SH-SY5Y (cell line): ENCODE results near the gene PHF20.

Experiments
- GATA2 ChIP-seq: IDR thresholded peaks from 2 replicates; pipeline ENCODE4 v1.6.1; 2011; ENCODE audit warnings: mild to moderate bottlenecking, low read depth, low read length
- GATA3 ChIP-seq: IDR thresholded peaks from 2 replicates; pipeline ENCODE4 v1.6.1; 2011; ENCODE audit warnings: low read depth, mild to moderate bottlenecking, low read length, moderate library complexity

PHF20 gene

DNA sequence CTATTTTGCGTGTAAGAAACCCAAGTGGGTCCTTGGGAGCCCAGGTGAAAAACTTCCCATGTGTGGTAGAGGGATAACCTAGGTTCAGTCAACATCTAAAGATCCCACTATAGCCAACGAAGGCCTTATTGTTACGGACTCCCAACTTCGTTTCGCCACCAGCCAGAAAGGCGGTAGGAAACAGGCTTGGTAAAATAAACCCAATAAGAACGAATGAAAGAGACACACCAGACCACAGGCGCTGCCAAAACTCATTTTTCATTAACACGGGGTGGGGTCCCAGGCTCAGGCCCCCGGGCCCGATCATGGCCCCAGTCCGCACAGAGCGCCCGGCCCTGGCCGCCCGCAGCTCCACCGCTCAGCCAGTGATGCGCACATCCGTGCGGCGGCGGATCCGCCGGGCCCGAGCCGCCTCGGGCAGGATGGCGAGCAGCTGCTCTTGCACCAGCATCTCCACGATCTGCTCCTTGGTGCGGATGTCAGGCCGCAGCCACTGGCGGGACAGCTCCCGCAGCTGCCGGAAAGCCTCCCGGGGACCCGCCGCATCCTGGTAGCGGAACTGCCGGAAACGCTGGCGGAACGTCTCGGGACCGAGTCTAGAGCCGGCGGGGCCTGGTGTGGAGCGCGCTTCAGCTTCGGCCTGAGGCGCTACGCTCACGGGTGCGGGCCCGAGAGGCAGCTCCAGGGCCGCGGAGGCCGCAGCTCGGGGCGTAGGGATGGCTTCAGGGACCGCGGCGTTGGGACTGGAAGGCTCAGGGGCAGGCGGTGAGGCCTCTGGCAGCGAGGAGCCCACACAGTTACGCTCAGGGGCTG lies 181.8 kb downstream of the PHF20 start:
- TF ChIP-seq GATA3 (no peak), GATA2 (no peak)

DNA sequence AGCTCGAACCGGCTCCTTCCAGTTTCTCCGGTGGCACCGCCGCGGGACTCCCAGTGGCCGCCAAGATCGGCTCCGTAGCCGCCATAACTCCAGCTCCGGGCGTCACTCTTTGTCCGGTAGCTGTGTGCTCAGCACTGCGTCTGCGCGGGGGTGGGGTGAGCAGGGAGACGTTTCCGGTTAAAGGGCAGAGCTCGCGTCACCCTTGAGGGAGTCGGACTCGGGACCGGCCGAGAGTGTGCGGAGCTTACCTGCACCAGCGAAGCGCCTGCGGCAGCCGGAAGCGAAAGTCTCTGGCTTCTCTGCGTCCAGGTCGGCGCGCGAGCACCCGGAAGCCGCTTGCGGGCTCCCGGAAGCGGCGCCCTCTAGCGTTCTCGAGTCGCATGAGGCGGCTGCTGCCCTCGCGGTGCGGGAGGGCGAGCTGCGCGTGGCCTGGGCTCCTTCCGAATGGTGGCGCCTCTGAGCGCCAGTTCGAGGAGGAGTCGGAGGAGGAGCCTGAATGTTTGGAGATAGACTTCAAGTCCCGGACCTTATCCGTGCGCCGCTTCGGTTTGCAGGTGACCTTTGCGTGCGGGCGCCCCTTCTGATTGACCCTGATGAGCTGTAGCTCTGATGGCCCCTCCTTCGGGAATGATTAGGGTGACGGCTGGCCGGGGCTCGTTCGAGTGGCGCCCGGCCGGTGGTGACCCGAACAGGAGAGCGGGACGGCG lies 182.5 kb downstream of the PHF20 start, which contains the start of gene SCAND1:
Gene SCAND1 (minus strand): TSS at position 303 of the 707 bp plus-strand sequence. CDS start 218 bp downstream, at position 85.
- TF ChIP-seq GATA2 (no peak; the same call in 1 of the 2 replicates), GATA3 (no peak)

DNA sequence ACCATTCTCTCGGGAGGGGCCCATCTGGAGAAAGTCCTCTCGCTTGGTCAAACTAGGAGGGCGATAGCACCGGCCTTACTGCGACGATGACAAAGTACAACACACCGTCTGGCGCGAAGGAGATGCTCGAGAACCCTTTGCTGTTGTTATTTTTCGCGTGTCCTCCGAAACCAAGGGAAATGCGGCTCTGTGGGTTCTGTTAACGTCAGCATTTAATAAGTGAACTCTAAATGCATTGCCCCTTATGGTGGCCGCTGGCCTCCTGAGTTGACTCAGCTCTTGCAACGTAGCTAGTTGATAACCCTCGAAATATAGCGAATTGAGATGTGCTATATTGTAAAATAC lies 183.1 kb downstream of the PHF20 start:
- TF ChIP-seq GATA3 (no peak), GATA2 (no peak)

DNA sequence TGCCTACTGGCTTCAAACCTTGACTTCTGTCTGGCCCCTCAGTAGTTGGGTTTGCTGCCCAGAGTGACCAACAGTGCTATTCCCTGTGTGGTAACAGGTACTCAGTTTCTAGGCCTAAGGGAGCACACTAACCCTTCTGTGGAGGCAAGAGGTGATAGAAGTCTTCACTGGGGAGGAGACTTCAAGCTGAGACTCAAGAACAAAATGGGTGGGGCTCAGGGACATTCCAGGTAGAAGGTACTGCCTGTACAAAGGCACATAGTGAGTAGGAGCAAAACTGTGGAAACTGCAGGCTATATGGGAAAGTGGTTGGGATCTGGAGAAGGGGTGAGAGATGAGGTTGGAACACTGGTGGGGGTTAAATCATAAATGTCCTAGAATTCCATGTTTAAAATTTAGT lies 184.8 kb downstream of the PHF20 start:
- no peak for TF ChIP-seq GATA3
- no peak for TF ChIP-seq GATA2

DNA sequence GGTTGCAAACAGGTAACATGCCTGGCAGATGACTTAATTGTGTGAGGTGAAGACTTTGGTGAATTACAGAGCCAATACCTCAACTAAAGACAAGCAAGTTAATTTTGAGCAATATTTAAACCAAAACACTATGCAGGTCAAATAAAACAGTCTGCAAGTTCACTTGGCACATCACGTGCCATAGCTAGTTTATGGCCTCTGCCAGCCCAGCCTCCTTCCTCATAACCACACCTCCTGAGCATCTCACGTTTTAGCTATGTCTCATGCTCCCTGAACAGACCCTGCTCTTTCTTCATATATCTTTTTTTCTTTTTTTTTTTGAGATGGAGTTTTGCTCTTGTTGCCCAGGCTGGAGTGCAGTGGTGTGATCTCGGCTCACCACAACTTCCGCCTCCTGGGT lies 192.1 kb downstream of the PHF20 start:
- TF ChIP-seq GATA2 (no peak), GATA3 (no peak)

DNA sequence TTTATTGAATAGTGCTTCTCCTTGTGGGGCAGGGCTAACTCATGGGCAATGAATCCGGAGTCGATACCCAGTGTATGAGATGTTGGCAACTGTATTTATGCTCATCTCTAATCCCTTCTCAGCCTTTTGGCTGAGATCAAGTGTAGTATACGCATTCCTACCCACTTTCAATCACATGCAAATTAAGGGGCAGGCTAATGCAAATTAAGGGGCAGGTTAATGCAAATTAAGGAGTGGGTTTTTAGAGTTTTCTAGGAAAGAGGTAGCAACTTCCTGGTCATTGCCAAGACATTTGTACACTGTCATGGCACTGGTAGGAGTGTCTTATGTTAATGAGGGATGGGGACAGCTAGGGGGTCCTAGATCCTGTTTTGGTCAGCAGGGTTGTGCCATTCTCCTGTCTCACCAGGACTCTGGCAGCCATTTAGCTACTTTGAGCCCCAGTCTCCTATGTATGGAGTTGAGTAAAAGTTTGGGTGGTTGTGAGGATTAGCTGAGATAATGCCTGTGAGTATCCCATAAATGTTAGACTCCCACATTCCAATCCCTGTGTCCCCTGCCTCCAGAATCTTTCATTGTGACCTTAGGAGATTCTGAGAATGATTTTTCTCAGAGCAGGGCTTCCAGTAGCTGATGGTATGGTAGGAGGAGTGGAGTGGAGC lies 196.3 kb downstream of the PHF20 start, which contains the start of gene CNBD2:
Gene CNBD2 (plus strand): TSS at position 612 of the 662 bp plus-strand sequence. CDS start 173 bp downstream, outside the sequence.
- TF ChIP-seq GATA2 (no peak), GATA3 (no peak)

DNA sequence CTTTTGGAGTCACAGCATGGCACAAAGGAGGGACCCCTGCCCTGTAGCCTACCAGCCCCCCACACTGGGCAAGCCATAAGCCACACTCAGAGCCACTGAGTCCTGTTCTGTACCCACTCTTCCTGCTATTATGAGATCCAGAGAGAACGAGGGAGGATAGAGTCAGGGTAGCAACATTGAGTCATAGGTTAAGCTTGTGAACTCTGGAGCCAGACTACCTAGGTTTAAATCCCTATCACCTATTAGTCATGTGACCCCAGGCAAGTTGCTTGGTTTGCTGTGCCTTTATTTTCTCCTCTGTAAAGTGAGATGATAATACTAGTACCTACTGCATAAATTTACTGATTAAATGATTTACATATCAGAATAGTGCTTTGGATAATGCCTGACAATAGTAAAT lies 197.1 kb downstream of the PHF20 start:
- TF ChIP-seq GATA3 (no peak), GATA2 (no peak)

DNA sequence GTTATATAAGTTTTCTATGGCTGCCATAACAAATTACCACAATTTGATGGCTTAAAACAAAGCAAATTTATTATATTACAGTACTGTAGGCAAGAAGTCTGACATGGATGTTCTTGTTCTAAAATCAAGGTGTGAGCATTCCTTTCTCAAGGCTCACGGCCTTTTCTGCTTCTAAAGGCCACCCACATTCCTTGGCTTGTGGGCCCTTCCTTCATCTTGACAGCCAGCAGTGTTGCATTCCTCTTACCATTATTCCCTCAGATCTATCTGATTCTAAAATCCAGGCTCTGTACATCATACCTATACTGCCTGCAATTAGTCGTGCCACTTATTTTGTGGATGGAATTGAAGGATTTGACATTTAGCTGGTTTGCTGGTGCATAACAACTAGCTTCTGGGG lies 200.2 kb downstream of the PHF20 start:
- no peak for TF ChIP-seq GATA2
- no peak for TF ChIP-seq GATA3

DNA sequence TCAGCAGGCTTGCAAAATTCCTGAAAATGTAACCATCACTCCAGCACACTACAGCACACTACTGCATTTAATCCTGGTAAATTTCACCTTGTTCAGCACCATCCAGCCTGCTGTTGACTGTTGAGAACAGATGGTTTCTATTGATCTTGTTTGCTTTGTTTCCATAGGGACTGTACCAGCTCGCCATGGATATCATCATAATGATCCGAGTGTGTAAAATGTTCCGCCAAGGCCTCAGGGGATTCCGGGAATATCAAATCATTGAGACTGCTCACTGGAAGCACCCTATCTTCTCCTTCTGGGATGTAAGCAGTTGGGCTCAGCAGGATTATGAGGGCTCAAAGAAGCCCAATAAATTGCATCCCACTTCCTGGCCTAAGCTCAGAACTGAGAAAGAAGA lies 200.6 kb downstream of the PHF20 start:
- no peak for TF ChIP-seq GATA2
- TF ChIP-seq GATA3 = no peak

DNA sequence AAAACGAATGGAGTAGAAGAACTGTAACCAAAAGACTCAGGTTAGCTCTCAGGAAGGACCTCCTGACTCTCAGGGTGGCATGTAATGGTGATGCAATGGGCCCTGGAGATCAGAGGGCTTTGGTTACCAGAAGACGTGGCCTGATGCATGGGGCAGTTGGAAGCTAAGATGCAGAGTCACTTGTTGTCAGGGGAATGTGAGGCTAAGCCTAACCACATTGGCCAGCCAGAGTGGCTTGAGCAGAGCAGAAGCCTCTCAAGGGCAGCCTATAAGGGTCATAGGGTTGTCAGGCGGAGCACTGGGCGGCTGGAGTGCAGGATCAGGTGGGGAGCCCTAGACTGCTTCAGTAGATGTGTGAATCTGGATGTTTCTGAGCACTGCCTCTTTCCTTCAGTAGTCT lies 202.4 kb downstream of the PHF20 start:
- TF ChIP-seq GATA2 = no peak
- TF ChIP-seq GATA3 = no peak

DNA sequence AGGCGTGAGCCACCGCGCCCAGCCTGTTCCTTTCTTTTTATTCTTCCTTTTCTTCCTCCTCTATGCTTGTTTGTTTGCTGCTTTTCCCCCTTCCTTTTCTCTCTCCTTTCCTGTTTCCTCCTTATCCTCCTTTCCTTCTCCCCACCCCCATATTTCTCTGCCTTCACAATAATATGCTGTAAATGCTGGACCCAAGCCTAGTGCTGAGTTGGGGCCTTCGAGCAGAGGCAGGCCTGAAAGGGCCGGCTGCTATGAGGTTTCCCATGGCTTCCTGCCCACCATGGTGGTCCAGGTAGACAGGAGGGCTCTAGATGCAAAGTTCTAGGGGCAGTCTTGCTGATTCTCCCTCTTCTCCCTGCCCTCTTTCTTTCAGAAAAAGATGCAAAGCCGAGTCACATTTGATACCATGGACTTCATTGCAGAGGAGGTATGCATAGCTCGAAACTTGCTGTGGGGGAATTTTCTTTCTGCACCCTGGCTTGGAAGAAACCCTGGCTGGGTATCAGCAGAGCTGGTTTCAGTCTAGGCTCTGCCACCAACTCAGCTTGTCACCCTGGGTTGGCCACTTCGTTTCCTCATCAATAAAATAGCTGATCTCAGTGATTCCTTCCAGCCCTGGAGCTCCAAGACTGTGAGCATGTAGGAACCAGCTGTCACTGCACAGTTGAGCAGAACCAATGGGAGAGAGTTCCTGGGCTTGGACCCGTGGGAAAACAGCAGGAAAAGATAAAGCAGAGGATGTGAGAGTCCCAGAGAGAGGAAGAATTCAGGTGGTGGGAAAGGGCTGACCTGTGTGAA lies 204.0 kb downstream of the PHF20 start:
- no peak for TF ChIP-seq GATA2

DNA sequence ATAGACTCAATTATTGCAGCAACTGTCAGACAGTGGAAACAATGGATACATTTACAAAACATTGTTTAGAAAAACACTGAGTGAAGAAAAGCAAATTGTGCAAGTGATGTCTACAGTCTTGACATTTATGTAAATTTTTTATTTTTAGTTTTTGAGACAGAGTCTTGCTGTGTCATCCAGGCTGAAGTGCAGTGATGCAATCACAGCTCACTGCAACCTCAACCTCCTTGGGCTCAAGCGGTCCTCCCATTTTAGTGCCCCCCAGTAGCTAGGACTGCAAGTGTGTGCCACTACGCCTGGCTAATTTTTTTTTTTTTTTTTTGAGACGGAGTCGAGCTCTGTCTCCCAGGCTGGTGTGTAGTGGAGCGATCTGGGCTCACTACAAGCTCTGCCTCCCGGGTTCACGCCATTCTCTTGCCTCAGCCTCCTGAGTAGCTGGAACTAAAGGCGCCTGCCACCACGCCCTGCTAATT lies 206.3 kb downstream of the PHF20 start:
- TF ChIP-seq GATA2 (no peak), GATA3 (no peak)

DNA sequence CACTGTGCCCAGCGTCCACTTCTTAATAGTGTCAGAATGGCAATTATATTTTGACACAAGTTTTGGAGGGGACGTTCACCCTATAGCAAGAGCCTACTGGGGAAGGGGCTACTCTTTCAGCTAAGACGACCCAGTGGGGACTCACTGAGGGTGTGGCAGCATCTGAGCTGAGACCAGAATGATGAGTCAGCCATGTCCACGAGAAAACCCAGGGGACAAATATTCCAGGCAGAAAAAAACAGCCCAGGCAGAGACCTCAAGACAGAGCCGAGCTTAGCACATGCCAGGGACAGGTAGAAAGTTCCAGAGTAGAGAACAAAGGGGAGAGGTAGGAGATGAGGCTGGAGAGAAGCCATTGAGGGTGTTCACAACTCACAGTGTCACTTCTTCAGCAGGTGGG lies 207.7 kb downstream of the PHF20 start:
- no peak for TF ChIP-seq GATA2
- no peak for TF ChIP-seq GATA3

DNA sequence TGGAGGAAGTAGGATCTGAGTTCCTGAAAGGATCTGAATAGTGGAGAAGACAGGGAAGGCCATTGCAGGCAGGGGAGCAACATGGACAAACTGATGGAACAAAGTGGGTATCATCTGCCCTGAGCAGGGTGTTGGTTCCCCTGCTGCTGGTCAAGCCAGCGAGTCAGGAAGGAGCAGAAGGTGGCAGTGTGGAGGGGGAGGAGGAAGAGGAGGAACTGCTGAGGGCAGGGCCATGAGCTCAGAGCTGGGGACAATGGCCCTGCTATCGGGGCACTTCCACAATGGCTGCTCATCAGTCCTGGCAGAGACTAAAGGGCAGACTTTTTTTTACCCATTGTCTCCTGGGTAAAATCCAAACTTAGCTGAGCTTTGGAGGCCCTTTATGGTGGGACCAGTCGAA lies 210.2 kb downstream of the PHF20 start:
- TF ChIP-seq GATA3 (no peak), GATA2 (no peak)
